WERI-Rb-1 (cell line): ENCODE measurements around the gene C5orf34.
A peak's percentile ranks its signal among the peaks of the same experiment; 100 is the strongest.
"Not testable (repeated sequence)": the region's sequence is repeated elsewhere in the genome, so short reads cannot be mapped to it uniquely, and the experiment has no call there.

ENCODE experiments used
- DNase-seq: peaks from one replicate; pipeline ENCODE4 v3.0.0-alpha.2; 2020
- H3K27ac ChIP-seq: fragments of 250-450 bp; sonication (Bioruptor Pico); 2 replicates; pipeline ENCODE4 v1.5.1; 2020; ENCODE audit warnings: mild to moderate bottlenecking, moderate library complexity
- H3K27me3 ChIP-seq: fragments of 250-450 bp; sonication (Bioruptor Pico); 2 replicates; pipeline ENCODE4 v1.5.1; 2021; ENCODE audit warnings: mild to moderate bottlenecking, low read depth, moderate library complexity; ENCODE audit not compliant: insufficient read depth, severe bottlenecking
- H3K36me3 ChIP-seq: fragments of 250-450 bp; sonication (Bioruptor Pico); 2 replicates; pipeline ENCODE4 v1.5.1; 2020; ENCODE audit warnings: mild to moderate bottlenecking, moderate library complexity
- H3K4me3 ChIP-seq: 2 replicates; pipeline ENCODE4 v1.5.1; 2011; ENCODE audit warnings: low read depth, mild to moderate bottlenecking, control low read depth, low read length
- H3K9me3 ChIP-seq: fragments of 250-450 bp; sonication (Bioruptor Pico); 2 replicates; pipeline ENCODE4 v1.5.1; 2021; ENCODE audit warnings: mild to moderate bottlenecking, moderate library complexity; ENCODE audit not compliant: severe bottlenecking
- CTCF ChIP-seq: IDR thresholded peaks from 2 replicates; pipeline ENCODE4 v1.5.1; 2011; ENCODE audit warnings: low read depth, mild to moderate bottlenecking, control low read depth, inconsistent platforms, low read length

Gene C5orf34

GRCh38 chr5:43530648-43531047, 15.7 kb upstream of the C5orf34 start:
- H3K36me3 ChIP-seq: peaks cover 80% of the 10 kb centered on the region
- no peak for TF ChIP-seq CTCF
- H3K4me3 ChIP-seq: no peak overlapping the region

GRCh38 chr5:43523662-43524072, 8.7 kb upstream of the C5orf34 start:
- H3K27ac ChIP-seq: no peak overlapping the region
- TF ChIP-seq CTCF: no peak
- H3K9me3 ChIP-seq: no peaks in the 10 kb centered on the region
- H3K4me3 ChIP-seq: no peak overlapping the region
- peaks cover 27% of the 10 kb centered on the region for H3K36me3 ChIP-seq
- no peak for DNase-seq
- no peaks in the 10 kb centered on the region for H3K27me3 ChIP-seq

More at GRCh38 chr5:43530648-43531047, 15.7 kb upstream of the C5orf34 start:
- no peak for DNase-seq
- Histone ChIP-seq H3K9me3 (no peaks in the 10 kb centered on the region), H3K27me3 (no peaks in the 10 kb centered on the region), H3K27ac (no peak overlapping the region)

- no peak for DNase-seq
- no peaks in the 10 kb centered on the region for H3K9me3 ChIP-seq
- TF ChIP-seq CTCF: no peak
These were observed 5.7 kb upstream of the C5orf34 start for GRCh38 chr5:43520615-43521014.

GRCh38 chr5:43515678-43516048, 715 bp upstream of the C5orf34 start:
- Histone ChIP-seq H3K9me3 (no peaks in the 10 kb centered on the region), H3K27ac (peak overlapping the region; percentile 89), H3K36me3 (no peaks in the 10 kb centered on the region; the same call in 1 of the 2 replicates), H3K27me3 (no peaks in the 10 kb centered on the region), H3K4me3 (peak overlapping the region; percentile 95)
- DNase-seq: no peak
- TF ChIP-seq CTCF: no peak

More at GRCh38 chr5:43520615-43521014, 5.7 kb upstream of the C5orf34 start:
- Histone ChIP-seq H3K4me3 (no peak overlapping the region), H3K36me3 (peaks cover 9% of the 10 kb centered on the region), H3K27ac (no peak overlapping the region), H3K27me3 (no peaks in the 10 kb centered on the region)

GRCh38 chr5:43514471-43514815, 505 bp downstream of the C5orf34 start:
- peak overlapping the region; percentile 89 for H3K27ac ChIP-seq
- TF ChIP-seq CTCF: no peak

GRCh38 chr5:43514025-43514424, 923 bp downstream of the C5orf34 start:
- no peak for DNase-seq
- Histone ChIP-seq H3K36me3 (no peaks in the 10 kb centered on the region; the same call in 1 of the 2 replicates), H3K27me3 (no peaks in the 10 kb centered on the region), H3K4me3 (peak overlapping the region; percentile 95), H3K27ac (peak overlapping the region; percentile 89), H3K9me3 (no peaks in the 10 kb centered on the region)
- no peak for TF ChIP-seq CTCF

More at GRCh38 chr5:43514471-43514815, 505 bp downstream of the C5orf34 start:
- no peaks in the 10 kb centered on the region; the same call in 1 of the 2 replicates for H3K36me3 ChIP-seq
- H3K4me3 ChIP-seq: peak overlapping the region; percentile 95
- DNase-seq: no peak
- no peaks in the 10 kb centered on the region for H3K27me3 ChIP-seq
- no peaks in the 10 kb centered on the region for H3K9me3 ChIP-seq

- H3K27ac ChIP-seq, H3K4me3 ChIP-seq, H3K27me3 ChIP-seq, H3K36me3 ChIP-seq, DNase-seq, H3K9me3 ChIP-seq: not testable (repeated sequence)
These were observed 3.9 kb downstream of the C5orf34 start for GRCh38 chr5:43511062-43511461.
